HG02678 (cell line): Measurements from ENCODE around the gene TPTE.
"Not testable (repeated sequence)": the region's sequence is repeated elsewhere in the genome, so short reads cannot be mapped to it uniquely, and the experiment has no call there.

Experiments
- ATAC-seq: cut with Tn5 transposase; IDR thresholded peaks from one replicate; pipeline ENCODE4 v1.9.1; 2021; ENCODE audit warnings: mild to moderate bottlenecking, moderate library complexity; ENCODE audit not compliant: unreplicated experiment

The TPTE gene

DNA sequence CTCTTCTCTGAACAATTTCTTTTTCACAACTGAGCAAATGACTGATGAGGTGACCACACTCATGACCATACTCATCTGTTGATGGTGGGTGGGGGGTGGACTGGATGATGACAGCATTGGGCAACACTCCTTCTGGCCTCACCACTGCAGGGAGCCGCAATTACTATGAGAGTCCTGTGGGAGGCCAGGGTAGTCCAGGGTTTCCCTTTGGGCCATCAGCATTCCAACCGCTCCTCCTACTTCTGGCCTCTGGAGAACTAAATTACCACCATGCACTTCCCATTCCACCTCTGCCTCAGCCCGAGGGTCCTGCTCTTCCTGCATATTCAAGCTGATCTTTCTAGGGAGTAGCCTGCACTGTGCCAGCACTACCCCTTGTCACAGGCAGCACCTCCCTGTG, 94.7 kb downstream of the TPTE start:
- not testable (repeated sequence) for ATAC-seq

DNA sequence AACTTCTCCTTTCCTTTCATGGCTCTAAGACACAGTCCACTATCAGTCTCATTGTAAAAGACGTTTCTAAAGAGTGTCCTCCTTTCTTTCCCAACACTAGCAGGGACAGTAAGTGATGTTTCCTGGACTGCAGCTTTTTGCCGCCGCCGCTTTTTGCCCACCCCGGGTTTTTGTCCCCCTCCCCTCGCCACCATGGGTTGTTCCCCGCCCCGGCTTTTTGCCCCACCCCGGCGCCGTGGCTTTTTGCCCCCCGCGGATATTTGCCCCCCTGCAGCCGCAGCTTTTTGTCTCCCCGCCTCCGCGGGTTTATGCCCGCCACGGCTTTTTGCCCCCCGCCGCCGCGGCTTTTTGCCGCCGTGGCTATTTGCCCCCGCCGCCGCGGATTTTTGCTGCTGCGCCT, 95.2 kb downstream of the TPTE start:
- ATAC-seq: no peak

DNA sequence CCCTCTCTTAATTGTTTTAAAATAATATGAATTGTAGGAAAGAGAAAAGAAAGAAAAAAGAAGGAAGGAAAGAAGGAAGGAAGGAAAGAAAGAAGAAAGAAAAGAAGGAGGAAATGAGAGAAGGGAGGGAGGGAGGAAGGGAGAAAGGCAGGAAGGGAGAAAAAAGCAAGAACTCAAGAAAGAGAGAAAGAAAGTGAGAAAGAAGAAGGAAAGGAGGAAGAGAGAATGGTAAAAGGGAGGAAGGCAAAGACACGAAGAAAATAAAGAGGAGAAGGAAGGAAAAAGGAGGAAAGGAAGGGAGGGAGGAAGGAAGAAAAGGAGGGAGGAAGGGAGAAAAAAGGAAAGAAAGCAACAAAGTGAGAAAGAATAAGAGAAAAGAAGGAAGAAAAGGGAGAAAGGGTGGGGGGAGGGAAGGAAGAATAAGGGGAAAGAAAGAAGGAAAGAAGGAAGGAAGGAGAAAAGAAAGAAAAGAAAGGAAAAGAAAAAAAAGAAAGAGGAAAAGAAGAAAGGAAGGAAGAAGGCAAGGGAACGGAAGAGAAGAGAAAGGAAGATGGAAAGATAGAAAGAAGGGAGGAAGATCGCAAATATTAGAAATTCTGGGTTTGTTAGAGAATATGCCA, 95.9 kb downstream of the TPTE start:
- ATAC-seq: not testable (repeated sequence)

DNA sequence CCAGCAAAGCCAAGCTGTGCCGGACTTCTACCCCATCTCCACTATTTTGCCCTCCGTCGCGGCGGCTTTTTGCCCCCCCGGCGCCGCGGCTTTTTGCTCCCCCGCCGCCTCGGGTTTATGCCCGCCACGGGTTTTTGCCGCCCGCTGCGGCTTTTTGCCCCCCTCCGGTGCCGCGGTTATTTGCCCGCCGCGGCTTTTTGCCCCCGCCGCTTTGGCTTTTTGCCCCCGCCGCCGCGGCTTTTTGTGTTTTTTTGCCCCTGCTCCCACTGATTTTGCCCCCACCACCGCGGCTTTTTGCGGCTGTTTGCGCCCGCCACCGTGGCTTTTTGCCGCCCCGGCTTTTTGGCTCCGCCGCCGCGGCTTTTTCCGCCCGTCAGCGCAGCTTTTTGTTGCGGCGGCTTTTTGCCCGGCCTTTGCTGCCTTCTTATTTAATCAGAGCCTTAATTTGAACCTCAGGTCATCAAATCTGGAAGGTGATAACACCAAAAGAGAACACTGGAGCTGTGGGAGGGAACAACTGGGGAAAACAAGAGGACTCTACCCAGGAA, 106.0 kb downstream of the TPTE start:
- no peak for ATAC-seq

DNA sequence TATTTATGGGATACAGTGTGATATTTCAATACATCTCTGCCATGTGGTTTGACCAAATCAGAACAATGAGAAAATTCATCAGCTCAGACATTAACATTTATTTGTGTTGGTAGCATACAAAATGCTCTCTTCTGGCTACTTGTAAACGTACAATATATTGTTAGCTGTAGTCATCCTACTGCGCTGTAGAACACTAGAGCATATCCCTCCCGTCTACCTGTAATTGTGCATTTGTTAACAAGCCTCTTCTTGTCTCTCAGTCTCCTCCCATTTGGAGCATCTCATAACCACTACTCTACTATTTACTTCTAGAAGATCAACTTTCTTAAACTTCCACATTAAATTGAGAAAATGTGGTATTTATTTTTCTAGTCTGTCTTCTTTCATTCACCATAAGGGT, 107.9 kb downstream of the TPTE start:
- ATAC-seq: not testable (repeated sequence)

DNA sequence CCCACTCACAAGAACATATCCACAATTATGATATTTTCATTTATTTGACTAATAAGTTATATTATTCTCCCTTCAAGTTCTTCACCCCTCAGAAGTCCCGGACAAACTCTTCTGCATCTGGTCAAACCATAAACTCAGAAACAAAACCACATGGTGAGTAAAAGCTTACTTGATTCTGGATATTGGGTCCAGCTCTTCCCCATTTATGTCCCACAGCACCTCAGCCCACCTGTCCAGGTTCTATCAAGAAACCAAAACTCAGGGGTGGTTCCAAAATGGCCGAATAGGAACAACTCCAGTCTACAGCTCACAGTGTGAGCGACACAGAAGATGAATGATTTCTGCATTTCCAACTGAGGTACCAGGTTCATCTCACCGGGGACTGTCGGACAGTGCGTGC, 109.4 kb downstream of the TPTE start:
- not testable (repeated sequence) for ATAC-seq

DNA sequence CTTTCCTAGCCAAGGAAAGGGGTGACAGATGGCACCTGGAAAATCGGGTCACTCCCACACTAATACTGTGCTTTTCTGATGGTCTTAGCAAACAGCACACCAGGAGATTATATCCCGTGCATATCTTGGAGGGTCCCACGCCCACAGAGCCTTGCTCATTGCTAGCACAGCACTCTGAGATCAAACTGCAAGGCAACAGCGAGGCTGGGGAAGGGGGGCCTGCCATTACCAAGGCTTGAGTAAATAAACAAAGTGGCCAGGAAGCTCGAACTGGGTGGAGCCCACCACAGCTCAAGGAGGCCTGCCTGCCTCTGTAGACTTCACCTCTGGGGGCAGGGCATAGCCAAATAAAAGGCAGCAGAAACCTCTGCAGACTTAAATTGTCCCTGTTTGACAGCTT, 109.9 kb downstream of the TPTE start:
- not testable (repeated sequence) for ATAC-seq

DNA sequence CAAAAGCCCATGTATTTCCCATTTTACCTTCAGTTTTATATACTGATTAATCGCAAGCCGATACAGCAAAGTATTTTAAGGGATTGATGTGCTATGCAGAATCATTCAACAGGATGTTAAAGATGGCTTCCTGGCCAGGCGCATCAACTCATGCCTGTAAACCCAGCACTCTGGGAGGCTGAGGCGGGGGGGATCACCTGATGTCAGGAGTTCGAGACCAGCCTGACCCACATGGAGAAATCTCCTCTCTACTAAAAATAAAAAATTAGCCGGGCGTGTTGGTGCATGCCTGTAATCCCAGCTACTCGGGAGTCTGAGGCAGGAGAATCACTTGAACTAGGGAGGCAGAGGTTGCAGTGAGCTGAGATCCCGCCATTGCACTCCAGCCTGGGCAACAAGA, 116.8 kb downstream of the TPTE start:
- ATAC-seq: not testable (repeated sequence)

DNA sequence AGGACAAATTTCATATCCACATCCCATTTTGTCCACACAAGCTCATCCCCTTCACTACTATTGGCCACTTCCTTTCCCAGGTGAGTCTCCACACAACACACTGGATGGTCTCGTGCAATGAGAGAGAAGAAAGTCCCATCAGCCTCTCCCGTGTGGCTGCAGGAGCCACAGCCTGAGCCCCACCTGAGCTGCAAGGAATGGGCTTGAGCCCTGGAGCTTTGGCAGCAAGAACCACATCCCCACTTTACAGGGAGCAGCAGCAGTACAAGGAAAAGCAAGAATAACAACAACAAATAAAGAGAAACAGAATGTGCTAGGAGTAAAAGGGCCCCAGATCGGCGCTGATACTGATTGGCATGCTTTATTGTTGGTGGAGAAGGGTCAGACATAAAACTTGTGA, 117.7 kb downstream of the TPTE start:
- ATAC-seq: no peak

DNA sequence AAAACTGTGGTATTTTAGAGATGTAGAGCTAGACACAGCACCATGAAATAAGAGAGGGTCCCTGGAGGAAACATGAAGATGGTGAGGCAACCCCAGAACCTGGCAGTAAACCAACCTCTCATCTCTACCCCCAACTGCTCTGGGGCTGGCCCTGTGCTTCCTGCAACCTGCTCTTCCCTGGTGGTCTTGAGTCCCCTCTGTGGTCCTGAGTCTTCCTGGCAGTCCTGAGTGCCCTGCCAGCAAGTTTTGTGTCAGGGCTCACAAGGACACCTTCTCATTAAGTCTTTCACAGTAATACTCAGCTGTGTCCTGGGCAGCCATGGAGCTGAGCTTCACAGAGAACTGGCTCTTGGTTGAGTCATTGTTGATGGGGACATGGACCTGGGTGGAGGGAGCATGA, 118.4 kb downstream of the TPTE start:
- not testable (repeated sequence) for ATAC-seq

DNA sequence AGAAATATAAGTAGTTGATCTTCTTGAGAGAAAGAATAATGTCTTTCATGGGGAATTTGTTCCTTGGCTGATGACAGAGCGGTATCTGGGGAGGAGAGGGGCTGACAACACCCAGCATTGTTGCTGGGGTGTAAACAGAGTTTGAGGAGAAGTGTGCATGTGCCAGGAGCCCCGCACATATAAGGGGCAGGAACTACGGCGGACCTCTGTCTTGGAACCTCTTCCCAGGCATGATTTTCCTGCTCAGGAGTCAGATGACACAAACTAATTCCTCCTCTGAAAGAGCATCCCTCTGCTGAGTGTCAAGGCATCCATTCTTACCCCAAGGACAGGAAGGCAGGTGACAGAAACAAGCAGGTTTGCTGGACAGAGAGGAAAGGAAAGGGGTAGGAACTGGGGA, 119.1 kb downstream of the TPTE start:
- no peak for ATAC-seq

DNA sequence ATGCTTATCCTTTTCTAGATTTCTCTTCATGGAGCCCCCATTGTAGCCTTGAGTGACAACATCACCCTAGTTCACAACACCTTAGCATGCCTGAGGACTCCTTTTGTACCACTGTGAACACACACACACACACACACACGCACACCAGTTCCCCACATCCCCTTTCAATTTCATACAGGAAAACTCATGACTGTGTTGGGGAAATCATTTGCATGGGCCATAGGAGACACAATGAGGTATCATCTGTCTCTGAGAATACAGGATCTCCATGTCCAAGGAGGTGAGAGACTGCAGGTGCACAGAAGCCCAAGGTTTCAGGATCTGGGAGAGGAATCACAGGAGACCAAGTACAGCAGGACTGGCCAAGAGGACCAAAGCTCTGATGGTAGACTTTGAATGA, 119.7 kb downstream of the TPTE start:
- no peak for ATAC-seq

DNA sequence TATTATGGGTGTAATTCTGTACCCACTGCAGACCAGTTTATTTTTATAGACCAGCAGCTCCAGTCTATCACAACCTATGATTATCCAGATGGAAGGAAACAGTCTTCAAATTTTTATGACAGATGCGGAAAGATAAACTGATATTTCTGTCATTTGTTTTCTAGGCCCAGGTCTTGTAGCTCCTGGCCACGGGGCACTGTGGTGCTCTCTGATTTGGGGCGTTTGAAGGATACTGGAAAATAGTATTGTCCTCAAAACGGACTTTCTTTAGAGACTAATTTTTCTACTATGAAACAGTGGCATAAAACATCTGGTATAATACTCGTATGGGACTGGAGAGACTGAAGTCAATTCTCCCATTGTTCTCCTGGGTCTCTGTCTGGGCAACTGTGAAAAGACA, 124.3 kb downstream of the TPTE start:
- ATAC-seq: not testable (repeated sequence)

DNA sequence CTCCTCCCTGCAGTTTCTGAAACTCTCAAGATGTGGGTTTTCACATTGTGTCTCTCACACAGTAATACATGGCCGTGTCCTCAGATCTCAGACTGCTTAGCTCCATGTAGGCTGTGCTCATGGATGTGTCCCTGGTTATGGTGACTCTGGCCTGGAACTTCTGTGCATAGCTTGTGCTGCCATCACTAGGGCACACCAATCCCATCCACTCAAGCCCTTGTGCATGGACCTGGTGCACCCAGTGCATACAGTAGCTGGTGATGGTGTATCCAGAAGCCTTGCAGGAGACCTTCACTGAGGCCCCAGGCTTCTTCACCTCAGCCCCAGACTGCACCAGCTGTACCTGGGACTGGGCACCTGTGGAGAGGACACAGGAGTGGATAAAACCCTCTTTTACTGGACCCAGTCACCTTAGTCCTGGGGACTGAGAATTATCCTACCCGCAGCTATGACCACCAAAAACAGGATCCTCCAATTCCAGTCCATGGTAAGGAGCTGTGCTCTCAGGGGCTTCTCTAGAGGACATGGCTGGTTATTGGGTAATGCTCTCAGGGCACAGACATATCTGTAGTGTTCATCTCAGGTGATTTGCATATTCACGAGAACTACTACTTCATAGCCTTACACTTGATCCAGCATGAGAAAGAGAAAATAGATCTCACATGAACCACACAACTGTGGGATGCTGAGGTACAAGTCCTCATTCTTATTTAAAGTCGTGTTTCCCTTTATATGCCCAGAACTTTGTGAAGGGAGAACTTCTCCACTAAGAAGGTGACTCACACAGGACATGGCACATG, 128.2 kb downstream of the TPTE start:
- not testable (repeated sequence) for ATAC-seq

DNA sequence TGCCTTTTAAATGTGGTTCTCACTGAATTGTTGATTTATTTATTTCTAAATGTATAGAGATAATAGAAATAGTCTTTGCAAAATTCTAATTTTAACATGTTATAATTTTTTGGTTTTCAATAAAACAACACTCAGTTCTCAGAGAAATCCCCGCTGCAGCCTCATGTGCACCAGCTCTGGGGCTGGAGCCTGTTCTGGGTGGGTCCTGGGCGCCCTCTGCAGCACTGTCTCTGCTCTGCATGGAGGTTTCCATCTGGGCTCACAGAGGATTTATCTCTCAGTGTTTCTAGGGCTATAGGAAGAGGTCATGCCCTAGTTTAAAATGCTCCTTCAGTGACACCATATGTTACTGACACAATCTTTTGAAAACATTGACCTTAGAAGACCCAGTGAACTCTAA, 128.9 kb downstream of the TPTE start:
- ATAC-seq: not testable (repeated sequence)
